Vagina (tissue), 2 donors: ENCODE data around the gene MED20.

Experiments used
- POLR2A ChIP-seq, 2 donors: fragments of 450-650 bp; IDR thresholded peaks; one replicate each; pipeline ENCODE4 v1.6.1; 2017; ENCODE audit warnings: antibody characterized with exemption in 2 of 2, mild to moderate bottlenecking in 2 of 2, moderate library complexity in 2 of 2
- POLR2AphosphoS5 ChIP-seq, 2 donors: sonication (generic); formaldehyde crosslinking; IDR thresholded peaks; one replicate each; pipeline ENCODE4 v1.9.0; 2017; ENCODE audit warnings: antibody characterized with exemption in 2 of 2, mild to moderate bottlenecking in 2 of 2, low read depth in 1 of 2; ENCODE audit not compliant: insufficient read depth in 1 of 2
- TF ChIP-seq, protein P1 (sequence below), 3 experiments: fragments of 450-650 bp in 2 of 3; fragments of 200-600 bp in 1 of 3; sonication (generic) in 1 of 3; IDR thresholded peaks; one replicate each; pipeline ENCODE4 v1.5.1; 2017 to 2019; ENCODE audit warnings: antibody characterized with exemption in 3 of 3, mild to moderate bottlenecking in 2 of 3, moderate library complexity in 2 of 3

GRCh38 chr6:41914869-41915530 is 5.9 kb downstream of the MED20 start:
- TF ChIP-seq, protein P1, sequence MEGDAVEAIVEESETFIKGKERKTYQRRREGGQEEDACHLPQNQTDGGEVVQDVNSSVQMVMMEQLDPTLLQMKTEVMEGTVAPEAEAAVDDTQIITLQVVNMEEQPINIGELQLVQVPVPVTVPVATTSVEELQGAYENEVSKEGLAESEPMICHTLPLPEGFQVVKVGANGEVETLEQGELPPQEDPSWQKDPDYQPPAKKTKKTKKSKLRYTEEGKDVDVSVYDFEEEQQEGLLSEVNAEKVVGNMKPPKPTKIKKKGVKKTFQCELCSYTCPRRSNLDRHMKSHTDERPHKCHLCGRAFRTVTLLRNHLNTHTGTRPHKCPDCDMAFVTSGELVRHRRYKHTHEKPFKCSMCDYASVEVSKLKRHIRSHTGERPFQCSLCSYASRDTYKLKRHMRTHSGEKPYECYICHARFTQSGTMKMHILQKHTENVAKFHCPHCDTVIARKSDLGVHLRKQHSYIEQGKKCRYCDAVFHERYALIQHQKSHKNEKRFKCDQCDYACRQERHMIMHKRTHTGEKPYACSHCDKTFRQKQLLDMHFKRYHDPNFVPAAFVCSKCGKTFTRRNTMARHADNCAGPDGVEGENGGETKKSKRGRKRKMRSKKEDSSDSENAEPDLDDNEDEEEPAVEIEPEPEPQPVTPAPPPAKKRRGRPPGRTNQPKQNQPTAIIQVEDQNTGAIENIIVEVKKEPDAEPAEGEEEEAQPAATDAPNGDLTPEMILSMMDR (IDR thresholded peaks at IDR 0.05) = no peak
- TF ChIP-seq POLR2A (IDR thresholded peaks at IDR 0.05) = no peak
- TF ChIP-seq POLR2AphosphoS5 (IDR thresholded peaks at IDR 0.05; ENCODE audit: insufficient read depth in 1 of 2, low read depth in 1 of 2) = no peak
